DMS114 treated with DMSO at 0.1 percent for 48 hours (cell line): Measurements from ENCODE around the gene POLE4.

Source experiments
- DNase-seq: peaks from one replicate; lab custom pipeline; 2025; ENCODE audit not compliant: unreplicated experiment; lab: John Stamatoyannopoulos, UW

Gene POLE4, protein sequence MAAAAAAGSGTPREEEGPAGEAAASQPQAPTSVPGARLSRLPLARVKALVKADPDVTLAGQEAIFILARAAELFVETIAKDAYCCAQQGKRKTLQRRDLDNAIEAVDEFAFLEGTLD

GRCh38 chr2:74958274-74959105 lies at the start of gene POLE4:
TSS of gene POLE4 (plus strand) at chr2:74958643. CDS start at chr2:74958680, 37 bp downstream.
- DNase-seq: peak; percentile 80

DNA sequence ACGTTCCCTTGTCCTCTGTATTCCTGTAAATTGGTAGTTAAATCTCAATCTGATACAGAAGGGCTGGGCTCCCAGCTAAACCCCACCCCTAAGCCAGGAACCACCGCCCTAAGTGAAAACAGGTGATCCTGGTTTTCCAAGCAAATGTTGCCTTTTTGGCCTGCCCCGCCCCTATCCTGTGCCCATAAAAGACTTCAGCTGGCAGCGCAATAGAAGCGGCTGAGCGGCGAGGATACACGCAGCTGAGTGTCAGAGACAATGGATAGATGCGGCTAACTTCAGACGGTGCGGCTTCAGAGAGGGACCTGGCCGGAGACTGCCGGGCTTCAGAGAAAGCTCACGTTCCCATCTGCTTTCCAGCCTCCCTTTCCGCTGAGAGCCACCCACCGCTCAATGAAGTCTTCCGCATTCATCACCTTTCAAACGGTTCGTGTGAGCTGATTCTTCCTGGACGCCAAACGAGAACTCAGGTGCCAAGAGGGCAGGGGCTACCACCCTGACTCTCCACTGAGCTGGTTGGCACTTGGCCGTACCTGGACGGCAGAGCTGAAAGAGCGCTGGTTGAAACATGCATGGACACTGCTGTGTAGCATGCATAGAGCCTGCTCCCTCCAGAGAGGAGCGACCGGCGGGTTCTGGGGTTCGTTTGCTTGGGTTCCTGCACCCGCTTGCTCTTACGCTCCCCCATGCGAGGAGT lies 49.5 kb upstream of the POLE4 start:
- no peak for DNase-seq

GRCh38 chr2:74910245-74910644 lies 48.2 kb upstream of the POLE4 start:
- no peak for DNase-seq

- no peak for DNase-seq
Measured at GRCh38 chr2:74911061-74911460, 47.4 kb upstream of the POLE4 start.

DNA sequence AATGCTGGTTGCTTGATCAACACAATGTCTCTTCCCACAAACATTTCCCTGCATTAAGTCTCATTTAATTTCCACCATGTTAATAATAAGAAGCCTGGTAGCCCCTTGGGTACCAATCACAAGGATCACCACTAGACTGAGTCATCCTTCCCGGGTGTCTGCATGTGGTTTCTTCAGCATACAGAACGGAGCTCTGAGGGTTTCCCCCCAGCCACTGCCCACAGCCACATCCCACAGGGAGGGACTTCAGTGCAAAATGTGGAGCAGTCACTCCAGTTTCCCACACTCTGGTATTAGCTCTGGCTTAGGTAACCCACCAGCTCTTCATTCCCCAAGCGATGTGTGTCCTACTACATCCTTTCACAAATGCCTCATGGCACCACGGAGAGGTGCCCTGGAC lies 42.7 kb upstream of the POLE4 start:
- DNase-seq: no peak

DNA sequence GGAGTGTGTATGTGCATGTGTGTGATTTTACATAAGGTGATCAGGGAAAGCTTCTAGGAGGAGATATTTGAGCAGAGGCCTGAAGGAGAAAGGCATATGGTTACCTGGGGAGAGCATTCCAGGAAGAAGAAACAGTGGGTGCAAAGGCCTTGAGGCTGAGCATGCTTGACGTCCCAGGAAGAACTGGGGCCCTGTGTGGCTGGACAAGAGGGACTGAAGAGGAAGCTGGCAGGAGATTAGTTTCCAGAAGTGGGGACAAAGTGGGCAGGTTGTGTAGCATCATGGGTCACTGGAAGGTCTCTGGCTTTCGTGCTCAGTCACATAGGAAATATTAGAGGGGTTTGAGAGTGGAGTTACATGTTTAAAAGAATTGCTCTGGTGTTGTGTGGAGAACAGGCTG lies 42.0 kb upstream of the POLE4 start:
- DNase-seq: no peak

DNA sequence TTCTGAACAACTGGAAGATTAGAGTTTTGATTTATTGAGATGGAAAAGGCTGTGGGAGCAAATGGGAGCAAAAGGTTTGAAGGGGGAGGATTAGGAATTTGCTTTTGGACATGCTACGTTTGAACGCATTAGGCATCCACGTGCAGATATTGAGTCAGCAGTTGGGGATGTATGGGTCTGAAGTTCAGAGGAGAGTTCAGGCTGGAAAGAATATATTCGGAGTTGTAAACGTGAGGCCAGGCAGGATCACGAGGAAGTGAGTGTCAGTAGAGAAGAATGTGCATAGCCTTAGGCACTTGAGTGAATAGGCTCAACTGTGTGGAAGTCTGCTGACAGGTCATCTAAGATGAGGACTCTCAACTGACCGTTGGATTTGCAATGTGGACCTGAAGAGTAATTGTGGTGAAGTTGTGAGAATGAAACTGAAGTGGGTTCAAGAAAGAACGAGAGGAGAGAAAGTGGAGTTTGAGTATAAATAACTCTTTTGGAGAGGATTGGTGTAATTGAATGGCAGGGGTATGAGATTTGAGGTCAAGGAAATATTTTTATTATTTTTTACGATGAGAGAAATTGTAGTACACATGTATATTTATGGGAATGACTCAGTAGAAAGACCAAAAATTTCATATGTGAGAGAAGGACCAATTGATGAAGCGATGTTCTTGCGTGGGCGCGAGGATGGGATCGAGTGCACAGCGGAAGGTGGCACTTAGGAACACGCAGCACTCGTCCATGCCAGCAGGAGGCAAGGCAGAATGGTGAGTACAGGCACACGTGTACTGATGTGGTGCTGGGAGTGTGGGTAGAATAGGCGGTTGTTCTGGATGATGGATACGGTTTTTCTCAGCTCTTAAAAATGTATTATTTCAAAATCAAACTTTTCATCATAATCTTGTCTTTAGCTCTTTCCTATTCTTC lies 40.5 kb upstream of the POLE4 start:
- no peak for DNase-seq

GRCh38 chr2:74919827-74920226 lies 38.6 kb upstream of the POLE4 start:
- DNase-seq: peak; percentile 52

GRCh38 chr2:74921236-74921736 lies 37.2 kb upstream of the POLE4 start:
- no peak for DNase-seq

GRCh38 chr2:74922592-74923227 lies 35.7 kb upstream of the POLE4 start:
- DNase-seq: no peak

DNA sequence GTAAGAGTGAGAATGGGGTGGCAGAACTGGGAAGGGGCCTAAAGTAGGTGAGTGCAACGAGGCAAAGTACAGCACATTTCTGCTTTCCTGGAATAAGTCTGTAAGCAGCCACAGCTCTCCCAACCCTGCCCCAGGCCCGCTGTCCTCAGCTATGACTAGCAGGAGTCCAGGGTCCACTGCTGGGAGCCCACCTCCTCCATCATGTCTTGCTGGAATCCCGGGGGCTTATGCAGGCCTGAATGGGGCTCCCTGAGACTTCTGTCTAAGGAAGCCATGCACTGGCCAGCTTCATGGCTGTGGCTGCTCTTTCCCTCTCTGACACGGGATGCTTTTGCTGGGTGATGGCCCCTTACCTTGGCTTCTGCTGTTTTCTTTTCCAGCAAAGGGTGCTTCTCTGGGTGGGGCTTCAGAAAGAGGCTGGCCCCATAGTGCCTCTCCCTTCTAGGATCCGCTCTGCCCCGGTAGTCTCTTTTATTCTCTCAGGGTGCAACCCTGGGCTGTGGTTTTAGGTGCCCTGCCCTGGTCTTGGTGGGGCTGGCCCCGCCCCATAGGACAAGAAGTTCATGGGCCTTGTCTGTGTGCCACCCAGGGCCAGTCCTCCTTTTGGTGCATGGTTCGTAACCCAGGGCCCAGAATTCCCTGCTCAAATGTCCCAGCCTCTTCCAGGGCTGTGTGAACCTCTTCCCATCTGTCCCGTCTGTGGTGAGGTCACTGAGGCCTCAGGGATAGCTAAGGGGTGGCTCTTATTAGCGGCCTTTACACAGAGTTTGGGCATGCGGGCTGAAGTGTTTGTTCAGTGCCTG lies 33.8 kb upstream of the POLE4 start:
- no peak for DNase-seq

GRCh38 chr2:74925361-74925786 lies 33.1 kb upstream of the POLE4 start:
- no peak for DNase-seq

- no peak for DNase-seq
Measured at GRCh38 chr2:74927621-74928020, 30.8 kb upstream of the POLE4 start.

DNA sequence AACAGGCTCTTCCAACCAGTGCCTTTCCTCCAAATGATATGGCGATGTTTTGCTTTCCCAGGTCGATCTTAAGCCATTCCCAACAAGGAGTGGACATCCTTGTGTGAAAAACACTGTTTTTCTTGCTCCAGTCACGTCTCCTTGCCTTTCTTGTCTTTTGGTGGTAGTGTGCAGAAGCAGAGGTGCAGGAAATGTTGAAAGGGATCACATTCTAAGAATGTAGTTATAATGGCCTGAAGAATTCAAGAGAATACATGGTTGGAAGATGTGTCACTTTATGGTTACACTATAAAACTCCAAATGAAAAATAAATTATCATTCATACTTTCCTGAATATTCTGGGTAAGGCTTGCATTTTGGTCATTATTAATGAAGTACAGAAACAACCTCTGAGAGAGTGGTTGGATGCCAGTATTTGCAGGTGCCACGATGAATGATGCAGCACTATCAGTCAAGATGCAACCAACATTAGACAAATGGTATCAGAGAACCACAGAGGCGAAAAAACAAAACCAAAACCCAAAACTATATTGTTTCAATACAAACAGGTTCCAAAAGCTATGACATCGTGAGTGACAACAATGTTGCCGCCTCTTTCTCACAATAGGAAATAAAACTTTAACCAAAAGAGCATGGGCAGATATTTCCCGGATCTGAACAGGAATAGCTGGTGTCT lies 27.5 kb upstream of the POLE4 start:
- no peak for DNase-seq

GRCh38 chr2:74931940-74932339 lies 26.5 kb upstream of the POLE4 start:
- DNase-seq: no peak

DNA sequence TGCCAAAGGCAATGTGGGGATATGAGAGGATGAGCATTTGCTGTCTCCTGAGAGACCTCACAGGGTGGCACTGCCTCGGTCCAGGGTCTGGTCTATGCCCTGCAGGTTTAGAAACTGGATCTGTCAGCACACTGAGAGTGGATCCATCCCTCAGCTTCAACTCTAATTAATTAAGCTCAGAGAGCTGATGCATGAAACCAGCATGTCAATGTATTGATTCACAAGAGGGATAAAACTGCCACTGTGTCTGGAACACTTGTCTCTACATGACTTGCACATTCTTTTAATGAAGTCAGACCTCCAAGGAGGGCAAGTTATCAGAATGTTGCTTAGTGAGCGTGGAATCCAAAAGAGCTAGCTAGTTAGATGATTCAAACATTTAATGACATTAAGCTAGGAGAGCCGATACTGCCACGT lies 22.5 kb upstream of the POLE4 start:
- DNase-seq: no peak

- no peak for DNase-seq
Measured at GRCh38 chr2:74937221-74937880, 21.1 kb upstream of the POLE4 start.

- DNase-seq: no peak
Measured at GRCh38 chr2:74938264-74938663, 20.2 kb upstream of the POLE4 start.
